Measurements from ENCODE around the gene RALY. TPM values are rescaled to one million over a fixed set of nuclear protein-coding genes. Genes with fewer than 3 reads are reported as not detected.
A peak's percentile ranks its signal among the peaks of the same experiment; 100 is the strongest.

The RALY gene
- total RNA-seq, 1 experiment from 2014 or later, result 119 TPM

- CTCF ChIA-PET, result interaction anchor here (1.2 kb wide), 1 partner anchor 34 kb away, joined by 3 read pairs; no protein-coding TSS in a partner anchor
- no TSS peak for BruUV-seq (replicated peaks)
- peak within 1 kb of the TSS; percentile 92 for H3K27ac ChIP-seq (ENCODE audit: low read depth, low read length)
- TF ChIP-seq SP1 (IDR thresholded peaks at IDR 0.05; ENCODE audit: low read depth), result peak; percentile 84
- TF ChIP-seq TCF7L2 (IDR thresholded peaks at IDR 0.05; ENCODE audit: borderline replicate concordance, extremely low read depth, insufficient read depth, insufficient read length), result no peak
- peak; percentile 87; the same call in 1 of the 2 replicates for TF ChIP-seq MAX (IDR thresholded peaks at IDR 0.05)
- peak; percentile 85 for TF ChIP-seq SRF (IDR thresholded peaks at IDR 0.05; ENCODE audit: low read depth)
- TF ChIP-seq RAD21 (IDR thresholded peaks at IDR 0.05; ENCODE audit: low read depth), result no peak
- peak; percentile 100 for TF ChIP-seq ZFX (IDR thresholded peaks at IDR 0.05)
- TF ChIP-seq, protein P1, sequence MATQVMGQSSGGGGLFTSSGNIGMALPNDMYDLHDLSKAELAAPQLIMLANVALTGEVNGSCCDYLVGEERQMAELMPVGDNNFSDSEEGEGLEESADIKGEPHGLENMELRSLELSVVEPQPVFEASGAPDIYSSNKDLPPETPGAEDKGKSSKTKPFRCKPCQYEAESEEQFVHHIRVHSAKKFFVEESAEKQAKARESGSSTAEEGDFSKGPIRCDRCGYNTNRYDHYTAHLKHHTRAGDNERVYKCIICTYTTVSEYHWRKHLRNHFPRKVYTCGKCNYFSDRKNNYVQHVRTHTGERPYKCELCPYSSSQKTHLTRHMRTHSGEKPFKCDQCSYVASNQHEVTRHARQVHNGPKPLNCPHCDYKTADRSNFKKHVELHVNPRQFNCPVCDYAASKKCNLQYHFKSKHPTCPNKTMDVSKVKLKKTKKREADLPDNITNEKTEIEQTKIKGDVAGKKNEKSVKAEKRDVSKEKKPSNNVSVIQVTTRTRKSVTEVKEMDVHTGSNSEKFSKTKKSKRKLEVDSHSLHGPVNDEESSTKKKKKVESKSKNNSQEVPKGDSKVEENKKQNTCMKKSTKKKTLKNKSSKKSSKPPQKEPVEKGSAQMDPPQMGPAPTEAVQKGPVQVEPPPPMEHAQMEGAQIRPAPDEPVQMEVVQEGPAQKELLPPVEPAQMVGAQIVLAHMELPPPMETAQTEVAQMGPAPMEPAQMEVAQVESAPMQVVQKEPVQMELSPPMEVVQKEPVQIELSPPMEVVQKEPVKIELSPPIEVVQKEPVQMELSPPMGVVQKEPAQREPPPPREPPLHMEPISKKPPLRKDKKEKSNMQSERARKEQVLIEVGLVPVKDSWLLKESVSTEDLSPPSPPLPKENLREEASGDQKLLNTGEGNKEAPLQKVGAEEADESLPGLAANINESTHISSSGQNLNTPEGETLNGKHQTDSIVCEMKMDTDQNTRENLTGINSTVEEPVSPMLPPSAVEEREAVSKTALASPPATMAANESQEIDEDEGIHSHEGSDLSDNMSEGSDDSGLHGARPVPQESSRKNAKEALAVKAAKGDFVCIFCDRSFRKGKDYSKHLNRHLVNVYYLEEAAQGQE (IDR thresholded peaks at IDR 0.05; ENCODE audit: low read depth), result no peak
- TF ChIP-seq EGR1 (IDR thresholded peaks at IDR 0.05; ENCODE audit: low read depth), result no peak
- TF ChIP-seq FOSL1 (IDR thresholded peaks at IDR 0.05; ENCODE audit: low read depth), result no peak
- TF ChIP-seq, protein P2, sequence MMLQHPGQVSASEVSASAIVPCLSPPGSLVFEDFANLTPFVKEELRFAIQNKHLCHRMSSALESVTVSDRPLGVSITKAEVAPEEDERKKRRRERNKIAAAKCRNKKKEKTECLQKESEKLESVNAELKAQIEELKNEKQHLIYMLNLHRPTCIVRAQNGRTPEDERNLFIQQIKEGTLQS (IDR thresholded peaks at IDR 0.05), result peak; percentile 34; the same call in 1 of the 2 replicates
- no peak for TF ChIP-seq JUND (IDR thresholded peaks at IDR 0.05)
- TF ChIP-seq, protein P3, sequence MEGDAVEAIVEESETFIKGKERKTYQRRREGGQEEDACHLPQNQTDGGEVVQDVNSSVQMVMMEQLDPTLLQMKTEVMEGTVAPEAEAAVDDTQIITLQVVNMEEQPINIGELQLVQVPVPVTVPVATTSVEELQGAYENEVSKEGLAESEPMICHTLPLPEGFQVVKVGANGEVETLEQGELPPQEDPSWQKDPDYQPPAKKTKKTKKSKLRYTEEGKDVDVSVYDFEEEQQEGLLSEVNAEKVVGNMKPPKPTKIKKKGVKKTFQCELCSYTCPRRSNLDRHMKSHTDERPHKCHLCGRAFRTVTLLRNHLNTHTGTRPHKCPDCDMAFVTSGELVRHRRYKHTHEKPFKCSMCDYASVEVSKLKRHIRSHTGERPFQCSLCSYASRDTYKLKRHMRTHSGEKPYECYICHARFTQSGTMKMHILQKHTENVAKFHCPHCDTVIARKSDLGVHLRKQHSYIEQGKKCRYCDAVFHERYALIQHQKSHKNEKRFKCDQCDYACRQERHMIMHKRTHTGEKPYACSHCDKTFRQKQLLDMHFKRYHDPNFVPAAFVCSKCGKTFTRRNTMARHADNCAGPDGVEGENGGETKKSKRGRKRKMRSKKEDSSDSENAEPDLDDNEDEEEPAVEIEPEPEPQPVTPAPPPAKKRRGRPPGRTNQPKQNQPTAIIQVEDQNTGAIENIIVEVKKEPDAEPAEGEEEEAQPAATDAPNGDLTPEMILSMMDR (IDR thresholded peaks at IDR 0.05 in 2 of 3, conservative IDR thresholded peaks at IDR 0.05 in 1 of 3; ENCODE audit: borderline replicate concordance in 1 of 3, insufficient read depth in 1 of 3, low read depth in 2 of 3, low read length in 2 of 3), result no peak
- peak; percentile 93 for TF ChIP-seq SIN3A (IDR thresholded peaks at IDR 0.05; ENCODE audit: low read depth)
- TF ChIP-seq, protein P4, sequence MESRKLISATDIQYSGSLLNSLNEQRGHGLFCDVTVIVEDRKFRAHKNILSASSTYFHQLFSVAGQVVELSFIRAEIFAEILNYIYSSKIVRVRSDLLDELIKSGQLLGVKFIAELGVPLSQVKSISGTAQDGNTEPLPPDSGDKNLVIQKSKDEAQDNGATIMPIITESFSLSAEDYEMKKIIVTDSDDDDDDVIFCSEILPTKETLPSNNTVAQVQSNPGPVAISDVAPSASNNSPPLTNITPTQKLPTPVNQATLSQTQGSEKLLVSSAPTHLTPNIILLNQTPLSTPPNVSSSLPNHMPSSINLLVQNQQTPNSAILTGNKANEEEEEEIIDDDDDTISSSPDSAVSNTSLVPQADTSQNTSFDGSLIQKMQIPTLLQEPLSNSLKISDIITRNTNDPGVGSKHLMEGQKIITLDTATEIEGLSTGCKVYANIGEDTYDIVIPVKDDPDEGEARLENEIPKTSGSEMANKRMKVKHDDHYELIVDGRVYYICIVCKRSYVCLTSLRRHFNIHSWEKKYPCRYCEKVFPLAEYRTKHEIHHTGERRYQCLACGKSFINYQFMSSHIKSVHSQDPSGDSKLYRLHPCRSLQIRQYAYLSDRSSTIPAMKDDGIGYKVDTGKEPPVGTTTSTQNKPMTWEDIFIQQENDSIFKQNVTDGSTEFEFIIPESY (IDR thresholded peaks at IDR 0.05; ENCODE audit: extremely low read depth, insufficient replicate concordance, low read length), result no peak
- no peak for TF ChIP-seq ZNF274 (IDR thresholded peaks at IDR 0.05; ENCODE audit: low read depth, low read length)
- TF ChIP-seq EZH2 (IDR thresholded peaks at IDR 0.05), result no peak
- peak; percentile 68 for TF ChIP-seq CEBPB (IDR thresholded peaks at IDR 0.05; ENCODE audit: low read depth)
- no peak for TF ChIP-seq YY1 (IDR thresholded peaks at IDR 0.05; ENCODE audit: extremely low read depth, insufficient replicate concordance, low read depth, low read length)
Measured at GRCh38 chr20:34111702-34112599, 118.2 kb downstream of the RALY start, which contains the start of gene EIF2S2. TSS of gene EIF2S2 (minus strand) at chr20:34112243. CDS start at chr20:34112110, 133 bp downstream.

More at GRCh38 chr20:34111702-34112599, 118.2 kb downstream of the RALY start, which contains the start of gene EIF2S2:
- Histone ChIP-seq H3K79me2 (ENCODE audit: insufficient read depth, low read length) (peaks cover 51% of the 10 kb centered on the region), H3K4me3 (replicated peaks in 1 of 2; ENCODE audit: low read depth in 1 of 2, low read length in 2 of 2) (peak within 1 kb of the TSS; percentile 70 to 87), H3K4me1 (ENCODE audit: control insufficient read depth in 1 of 2, insufficient read depth in 2 of 2, low read length in 2 of 2) (peaks cover 7 to 24% of the 10 kb centered on the region in 2 experiments; a peak in 3 of 4 replicates), H3K36me3 (ENCODE audit: control insufficient read depth in 1 of 2, insufficient read depth in 2 of 2, low read length in 2 of 2) (peaks cover 8% of the 10 kb centered on the region in 2 experiments; a peak in 3 of 4 replicates), H3K9me3 (ENCODE audit: control insufficient read depth in 1 of 2, insufficient read depth in 1 of 2, low read depth in 1 of 2, low read length in 2 of 2) (no peaks in the 10 kb centered on the region), H2AFZ (ENCODE audit: low read depth, low read length, poor library complexity, severe bottlenecking) (no peak within 1 kb of the TSS), H4K20me1 (ENCODE audit: insufficient read depth) (peaks cover 18% of the 10 kb centered on the region; the same call in 1 of the 2 replicates), H3K4me2 (ENCODE audit: low read length) (peak within 1 kb of the TSS; percentile 89), H3K27me3 (ENCODE audit: insufficient read depth, low read length) (no peaks in the 10 kb centered on the region), H3K9ac (ENCODE audit: low read length) (peak within 1 kb of the TSS; percentile 92), H3K9me2 (ENCODE audit: insufficient read depth) (no peaks in the 10 kb centered on the region)
- POLR2A ChIA-PET, result interaction anchor here (0.6 to 1.8 kb wide), 15 partner anchors 10 to 710 kb away, joined by 3 to 7 read pairs (median 3); partner anchors contain the start of genes CDK5RAP1, CHMP4B and RALY
- ATAC-seq, result peak; percentile 93
- intact Hi-C loops (cut with micrococcal nuclease), result no loop called here
- DNase-seq (ENCODE audit: low read depth, low spot score), result peak; percentile 97
- RAD21 ChIA-PET (ENCODE audit: low non-redundant PET in 1 of 2, low total read pairs in 2 of 2, uncharacterized antibody in 2 of 2, unreplicated experiment in 2 of 2), result no interaction called here

Measured in HCT116 (cell line).